GM23338 (cell line): ENCODE measurements around the gene SHB. TPM values are rescaled to one million over a fixed set of nuclear protein-coding genes. Genes with fewer than 3 reads are reported as not detected.

Experiments
- ATAC-seq: fragments of 200-7000 bp; cut with Tn5 transposase; 3 replicates; pipeline ENCODE4 v1.9.1; 2020
- DNase-seq: peaks from one replicate; pipeline ENCODE4 v3.0.0-alpha.2; 2015; ENCODE audit warnings: low spot score
- H2AFZ ChIP-seq: fragments of 200-600 bp; sonication (generic); 2 replicates; pipeline ENCODE4 v1.8.0; 2016; ENCODE audit warnings: antibody characterized with exemption, mild to moderate bottlenecking, moderate library complexity
- H3F3A ChIP-seq: fragments of 200-600 bp; sonication (generic); replicated peaks from 2 replicates; pipeline ENCODE4 v1.8.0; 2017; ENCODE audit warnings: antibody characterized with exemption, mixed run types, low read depth
- H3K27ac ChIP-seq: fragments of 200-600 bp; sonication (generic); 2 replicates; pipeline ENCODE4 v1.6.1; 2016; ENCODE audit warnings: low read depth
- H3K27me3 ChIP-seq: fragments of 200-600 bp; sonication (generic); 2 replicates; pipeline ENCODE4 v1.8.0; 2016; ENCODE audit warnings: mild to moderate bottlenecking, mixed run types, moderate library complexity; ENCODE audit not compliant: insufficient read depth
- H3K36me3 ChIP-seq: fragments of 200-600 bp; sonication (generic); 2 replicates; pipeline ENCODE4 v1.8.0; 2016; ENCODE audit warnings: mild to moderate bottlenecking; ENCODE audit not compliant: insufficient read depth
- H3K4me1 ChIP-seq: fragments of 200-600 bp; sonication (generic); 2 replicates; pipeline ENCODE4 v1.8.0; 2016; ENCODE audit warnings: mild to moderate bottlenecking, moderate library complexity; ENCODE audit not compliant: insufficient read depth
- H3K4me2 ChIP-seq: fragments of 200-600 bp; sonication (generic); 2 replicates; pipeline ENCODE4 v1.7.1; 2017; ENCODE audit warnings: mixed run types
- H3K4me3 ChIP-seq: fragments of 200-600 bp; sonication (generic); 2 replicates; pipeline ENCODE4 v1.6.1; 2016; ENCODE audit warnings: mixed run types
- H3K79me2 ChIP-seq: fragments of 200-600 bp; sonication (generic); replicated peaks from 2 replicates; pipeline ENCODE4 v1.8.0; 2017; ENCODE audit warnings: mild to moderate bottlenecking; ENCODE audit not compliant: insufficient read depth
- H3K9me2 ChIP-seq: fragments of 200-600 bp; sonication (generic); 2 replicates; pipeline ENCODE4 v1.8.0; 2017; ENCODE audit not compliant: insufficient read depth
- H4K20me1 ChIP-seq: fragments of 200-600 bp; sonication (generic); replicated peaks from 2 replicates; pipeline ENCODE4 v1.8.0; 2017; ENCODE audit warnings: mild to moderate bottlenecking; ENCODE audit not compliant: insufficient read depth
- H3K27ac Mint-ChIP-seq: 2 replicates; pipeline ENCODE4 v1.8.0; 2020; ENCODE audit warnings: inconsistent platforms, mild to moderate bottlenecking, moderate library complexity, mixed read lengths
- H3K27me3 Mint-ChIP-seq: 3 replicates; pipeline ENCODE4 v1.8.0; 2022; ENCODE audit warnings: low read depth, mild to moderate bottlenecking, moderate library complexity, mixed read lengths, inconsistent platforms; ENCODE audit not compliant: insufficient read depth, poor library complexity
- H3K36me3 Mint-ChIP-seq: 3 replicates; pipeline ENCODE4 v1.8.0; 2021; ENCODE audit warnings: low read depth, mild to moderate bottlenecking, inconsistent platforms, moderate library complexity, mixed read lengths
- H3K4me1 Mint-ChIP-seq: 3 replicates; pipeline ENCODE4 v1.8.0; 2020; ENCODE audit warnings: mild to moderate bottlenecking, inconsistent platforms, mixed read lengths
- H3K4me3 Mint-ChIP-seq: 3 replicates; pipeline ENCODE4 v1.8.0; 2021; ENCODE audit warnings: moderate library complexity, mild to moderate bottlenecking, inconsistent platforms, mixed read lengths
- H3K9me3 Mint-ChIP-seq: 3 replicates; pipeline ENCODE4 v1.8.0; 2020; ENCODE audit warnings: moderate library complexity, mild to moderate bottlenecking, inconsistent platforms, mixed read lengths
- CREB1 ChIP-seq: fragments of 250-450 bp; sonication (Bioruptor Pico); IDR thresholded peaks from 2 replicates; pipeline ENCODE4 v1.5.0; 2020; ENCODE audit warnings: low read depth, mild to moderate bottlenecking, moderate library complexity
- JUNB ChIP-seq: IDR thresholded peaks from one replicate; pipeline ENCODE4 v1.6.1; 2016; ENCODE audit warnings: antibody characterized with exemption; ENCODE audit not compliant: unreplicated experiment
- NANOG ChIP-seq: IDR thresholded peaks from 2 replicates; pipeline ENCODE4 v1.6.1; 2016; ENCODE audit warnings: antibody characterized with exemption, borderline replicate concordance
- POLR2AphosphoS5 ChIP-seq: IDR thresholded peaks from 2 replicates; pipeline ENCODE4 v1.6.1; 2016; ENCODE audit warnings: antibody characterized with exemption, low read depth
- STAT1 ChIP-seq: IDR thresholded peaks from one replicate; pipeline ENCODE4 v1.6.1; 2016; ENCODE audit warnings: antibody characterized with exemption; ENCODE audit not compliant: unreplicated experiment
- polyA plus RNA-seq: library from polyadenylated mRNA; unstranded; fragments of >200 nt; fragmentation: Nextera tagmentation; extraction: Ambion mirVana; gene quantifications from 2 replicates; pipeline ENCODE4 v1.2.1, GENCODE V29; 2016
- total RNA-seq: library from RNA; depleted of rRNA; stranded (reverse); fragments of >200 nt; shearing (Covaris generic); gene quantifications from 2 replicates; pipeline ENCODE4 v1.2.3, GENCODE V29; 2014
- TF ChIP-seq, protein P1 (sequence below): fragments of 250-450 bp; sonication (Bioruptor Pico); IDR thresholded peaks from 2 replicates; pipeline ENCODE4 v1.5.0; 2020; ENCODE audit warnings: mild to moderate bottlenecking, moderate library complexity

SHB gene
- total and polyA plus RNA-seq, 2 experiments from 2014 or later, result 1.5 to 14.0 TPM

DNA sequence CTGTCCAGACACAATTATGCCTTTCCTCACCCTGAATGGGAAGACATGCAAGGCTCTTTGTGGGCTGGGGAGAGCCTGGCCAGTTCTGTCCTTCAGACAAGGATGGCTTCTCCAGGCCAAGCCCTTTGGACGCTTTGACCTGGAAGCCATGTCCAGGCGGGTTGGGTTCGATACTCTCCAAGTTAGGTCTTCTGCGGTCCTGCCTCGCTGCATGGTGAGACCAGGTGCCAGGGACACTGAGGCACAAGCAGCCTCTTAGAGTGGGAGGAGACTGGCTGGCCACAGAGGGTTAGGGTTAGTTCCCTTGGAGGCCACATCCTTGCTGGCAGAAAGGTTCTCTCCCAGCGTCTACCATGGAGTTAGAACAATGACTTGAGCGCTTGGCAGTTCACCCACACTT lies 67.6 kb downstream of the SHB start:
- Mint-ChIP-seq H3K4me3 (no peak overlapping the region), H3K27ac (no peak overlapping the region)

More for the DNA sequence above, 67.6 kb downstream of the SHB start:
- TF ChIP-seq JUNB (no peak), CREB1 (CRISPR knock-in tag) (no peak), STAT1 (no peak), NANOG (no peak), POLR2AphosphoS5 (no peak)
- TF ChIP-seq, protein P1, sequence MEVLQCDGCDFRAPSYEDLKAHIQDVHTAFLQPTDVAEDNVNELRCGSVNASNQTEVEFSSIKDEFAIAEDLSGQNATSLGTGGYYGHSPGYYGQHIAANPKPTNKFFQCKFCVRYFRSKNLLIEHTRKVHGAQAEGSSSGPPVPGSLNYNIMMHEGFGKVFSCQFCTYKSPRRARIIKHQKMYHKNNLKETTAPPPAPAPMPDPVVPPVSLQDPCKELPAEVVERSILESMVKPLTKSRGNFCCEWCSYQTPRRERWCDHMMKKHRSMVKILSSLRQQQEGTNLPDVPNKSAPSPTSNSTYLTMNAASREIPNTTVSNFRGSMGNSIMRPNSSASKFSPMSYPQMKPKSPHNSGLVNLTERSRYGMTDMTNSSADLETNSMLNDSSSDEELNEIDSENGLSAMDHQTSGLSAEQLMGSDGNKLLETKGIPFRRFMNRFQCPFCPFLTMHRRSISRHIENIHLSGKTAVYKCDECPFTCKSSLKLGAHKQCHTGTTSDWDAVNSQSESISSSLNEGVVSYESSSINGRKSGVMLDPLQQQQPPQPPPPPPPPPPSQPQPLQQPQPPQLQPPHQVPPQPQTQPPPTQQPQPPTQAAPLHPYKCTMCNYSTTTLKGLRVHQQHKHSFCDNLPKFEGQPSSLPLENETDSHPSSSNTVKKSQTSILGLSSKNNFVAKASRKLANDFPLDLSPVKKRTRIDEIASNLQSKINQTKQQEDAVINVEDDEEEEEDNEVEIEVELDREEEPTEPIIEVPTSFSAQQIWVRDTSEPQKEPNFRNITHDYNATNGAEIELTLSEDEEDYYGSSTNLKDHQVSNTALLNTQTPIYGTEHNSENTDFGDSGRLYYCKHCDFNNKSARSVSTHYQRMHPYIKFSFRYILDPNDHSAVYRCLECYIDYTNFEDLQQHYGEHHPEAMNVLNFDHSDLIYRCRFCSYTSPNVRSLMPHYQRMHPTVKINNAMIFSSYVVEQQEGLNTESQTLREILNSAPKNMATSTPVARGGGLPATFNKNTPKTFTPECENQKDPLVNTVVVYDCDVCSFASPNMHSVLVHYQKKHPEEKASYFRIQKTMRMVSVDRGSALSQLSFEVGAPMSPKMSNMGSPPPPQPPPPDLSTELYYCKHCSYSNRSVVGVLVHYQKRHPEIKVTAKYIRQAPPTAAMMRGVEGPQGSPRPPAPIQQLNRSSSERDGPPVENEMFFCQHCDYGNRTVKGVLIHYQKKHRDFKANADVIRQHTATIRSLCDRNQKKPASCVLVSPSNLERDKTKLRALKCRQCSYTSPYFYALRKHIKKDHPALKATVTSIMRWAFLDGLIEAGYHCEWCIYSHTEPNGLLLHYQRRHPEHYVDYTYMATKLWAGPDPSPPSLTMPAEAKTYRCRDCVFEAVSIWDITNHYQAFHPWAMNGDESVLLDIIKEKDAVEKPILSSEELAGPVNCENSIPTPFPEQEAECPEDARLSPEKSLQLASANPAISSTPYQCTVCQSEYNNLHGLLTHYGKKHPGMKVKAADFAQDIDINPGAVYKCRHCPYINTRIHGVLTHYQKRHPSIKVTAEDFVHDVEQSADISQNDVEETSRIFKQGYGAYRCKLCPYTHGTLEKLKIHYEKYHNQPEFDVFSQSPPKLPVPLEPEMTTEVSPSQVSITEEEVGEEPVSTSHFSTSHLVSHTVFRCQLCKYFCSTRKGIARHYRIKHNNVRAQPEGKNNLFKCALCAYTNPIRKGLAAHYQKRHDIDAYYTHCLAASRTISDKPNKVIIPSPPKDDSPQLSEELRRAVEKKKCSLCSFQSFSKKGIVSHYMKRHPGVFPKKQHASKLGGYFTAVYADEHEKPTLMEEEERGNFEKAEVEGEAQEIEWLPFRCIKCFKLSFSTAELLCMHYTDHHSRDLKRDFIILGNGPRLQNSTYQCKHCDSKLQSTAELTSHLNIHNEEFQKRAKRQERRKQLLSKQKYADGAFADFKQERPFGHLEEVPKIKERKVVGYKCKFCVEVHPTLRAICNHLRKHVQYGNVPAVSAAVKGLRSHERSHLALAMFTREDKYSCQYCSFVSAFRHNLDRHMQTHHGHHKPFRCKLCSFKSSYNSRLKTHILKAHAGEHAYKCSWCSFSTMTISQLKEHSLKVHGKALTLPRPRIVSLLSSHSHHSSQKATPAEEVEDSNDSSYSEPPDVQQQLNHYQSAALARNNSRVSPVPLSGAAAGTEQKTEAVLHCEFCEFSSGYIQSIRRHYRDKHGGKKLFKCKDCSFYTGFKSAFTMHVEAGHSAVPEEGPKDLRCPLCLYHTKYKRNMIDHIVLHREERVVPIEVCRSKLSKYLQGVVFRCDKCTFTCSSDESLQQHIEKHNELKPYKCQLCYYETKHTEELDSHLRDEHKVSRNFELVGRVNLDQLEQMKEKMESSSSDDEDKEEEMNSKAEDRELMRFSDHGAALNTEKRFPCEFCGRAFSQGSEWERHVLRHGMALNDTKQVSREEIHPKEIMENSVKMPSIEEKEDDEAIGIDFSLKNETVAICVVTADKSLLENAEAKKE (CRISPR knock-in tag), result no peak
- H4K20me1 ChIP-seq, result no peaks in the 10 kb centered on the region
- no peak overlapping the region for H2AFZ ChIP-seq
- no peak for ATAC-seq
- no peaks in the 10 kb centered on the region for H3K9me2 ChIP-seq
- H3K4me1 ChIP-seq, result no peaks in the 10 kb centered on the region
- H3K27me3 ChIP-seq, result no peaks in the 10 kb centered on the region
- H3K36me3 ChIP-seq, result no peaks in the 10 kb centered on the region
- Mint-ChIP-seq H3K9me3 (no peaks in the 10 kb centered on the region), H3K4me1 (peaks cover 20% of the 10 kb centered on the region), H3K36me3 (no peaks in the 10 kb centered on the region; the same call in 2 of the 3 replicates), H3K27me3 (peaks cover 8% of the 10 kb centered on the region)
- H3K79me2 ChIP-seq, result 0 out of 2 replicates have a peak, but pooled peaks cover 4% of the 10 kb centered on the region
- no peaks in the 10 kb centered on the region for H3F3A ChIP-seq
- no peak for DNase-seq
- no peak overlapping the region for H3K27ac ChIP-seq
- H3K4me2 ChIP-seq, result no peak overlapping the region
- no peak overlapping the region for H3K4me3 ChIP-seq
